HEK293 (cell line): ENCODE data around the gene ZYG11B.
A peak's percentile ranks its signal among the peaks of the same experiment; 100 is the strongest.

Experiments
- AEBP2 ChIP-seq: fragments of 450-650 bp; formaldehyde crosslinking; IDR thresholded peaks from 2 replicates; pipeline ENCODE4 v1.5.1; 2016; ENCODE audit warnings: missing biosample characterization, missing genetic modification characterization, borderline replicate concordance
- EGR2 ChIP-seq: fragments of 450-650 bp; formaldehyde crosslinking; IDR thresholded peaks from 2 replicates; pipeline ENCODE4 v1.5.1; 2016; ENCODE audit warnings: low read depth, missing biosample characterization, missing genetic modification characterization
- GLI2 ChIP-seq: fragments of 450-650 bp; formaldehyde crosslinking; IDR thresholded peaks from 2 replicates; pipeline ENCODE4; 2017; ENCODE audit warnings: missing biosample characterization, missing genetic modification characterization, low read depth, borderline replicate concordance
- GLIS1 ChIP-seq: fragments of 450-650 bp; formaldehyde crosslinking; IDR thresholded peaks from 2 replicates; pipeline ENCODE4 v1.5.1; 2016; ENCODE audit warnings: missing biosample characterization, missing genetic modification characterization
- HOXC10 ChIP-seq: sonication (generic); formaldehyde crosslinking; IDR thresholded peaks from 2 replicates; pipeline ENCODE4 v1.8.1; 2023; ENCODE audit warnings: mild to moderate bottlenecking, missing genetic modification reagents
- HOXD13 ChIP-seq: sonication (generic); formaldehyde crosslinking; IDR thresholded peaks from 2 replicates; pipeline ENCODE4 v1.8.0; 2022; ENCODE audit warnings: missing genetic modification reagents, borderline replicate concordance
- INSM2 ChIP-seq: fragments of 450-650 bp; formaldehyde crosslinking; IDR thresholded peaks from 2 replicates; pipeline ENCODE4 v1.5.1; 2016; ENCODE audit warnings: missing biosample characterization, missing genetic modification characterization
- KLF8 ChIP-seq: fragments of 450-650 bp; formaldehyde crosslinking; IDR thresholded peaks from 2 replicates; pipeline ENCODE4 v1.5.1; 2016; ENCODE audit warnings: missing biosample characterization, missing genetic modification characterization
- OSR2 ChIP-seq: fragments of 450-650 bp; formaldehyde crosslinking; IDR thresholded peaks from 2 replicates; pipeline ENCODE4 v1.5.1; 2016; ENCODE audit warnings: missing biosample characterization, missing genetic modification characterization
- PRDM6 ChIP-seq: fragments of 450-650 bp; formaldehyde crosslinking; IDR thresholded peaks from 2 replicates; pipeline ENCODE4 v1.5.1; 2017; ENCODE audit warnings: missing biosample characterization, missing genetic modification characterization
- REST ChIP-seq: fragments of 450-650 bp; formaldehyde crosslinking; IDR thresholded peaks from 2 replicates; pipeline ENCODE4 v1.5.1; 2016; ENCODE audit warnings: missing biosample characterization, missing genetic modification characterization
- SP2 ChIP-seq: fragments of 450-650 bp; formaldehyde crosslinking; IDR thresholded peaks from 2 replicates; pipeline ENCODE4 v1.5.1; 2016; ENCODE audit warnings: missing biosample characterization, missing genetic modification characterization
- TCF7L2 ChIP-seq: IDR thresholded peaks from 2 replicates; pipeline ENCODE4 v1.6.1; 2011; ENCODE audit warnings: low read depth, mild to moderate bottlenecking, inconsistent platforms, low read length, moderate library complexity, borderline replicate concordance
- ZBTB1 ChIP-seq: fragments of 450-650 bp; formaldehyde crosslinking; IDR thresholded peaks from 2 replicates; pipeline ENCODE4 v1.5.1; 2016; ENCODE audit warnings: missing biosample characterization, missing genetic modification characterization
- ZBTB44 ChIP-seq: fragments of 450-650 bp; IDR thresholded peaks from 2 replicates; pipeline ENCODE4 v1.5.1; 2018; ENCODE audit warnings: missing biosample characterization, mild to moderate bottlenecking, missing genetic modification characterization
- ZBTB49 ChIP-seq: fragments of 450-650 bp; formaldehyde crosslinking; IDR thresholded peaks from 2 replicates; pipeline ENCODE4 v1.5.1; 2016; ENCODE audit warnings: missing biosample characterization, missing genetic modification characterization, low read depth
- ZNF24 ChIP-seq: fragments of 450-650 bp; formaldehyde crosslinking; IDR thresholded peaks from 2 replicates; pipeline ENCODE4 v1.5.1; 2016; ENCODE audit warnings: missing biosample characterization, missing genetic modification characterization
- ZNF292 ChIP-seq: fragments of 450-650 bp; formaldehyde crosslinking; IDR thresholded peaks from 2 replicates; pipeline ENCODE4 v1.5.1; 2016; ENCODE audit warnings: low read depth, missing biosample characterization, missing genetic modification characterization, borderline replicate concordance
- ZNF350 ChIP-seq: fragments of 450-650 bp; formaldehyde crosslinking; IDR thresholded peaks from 2 replicates; pipeline ENCODE4 v1.5.0; 2017; ENCODE audit warnings: missing biosample characterization, mild to moderate bottlenecking, missing genetic modification characterization
- ZNF398 ChIP-seq: fragments of 450-650 bp; formaldehyde crosslinking; IDR thresholded peaks from 2 replicates; pipeline ENCODE4 v1.5.1; 2017; ENCODE audit warnings: missing biosample characterization, missing genetic modification characterization
- ZNF423 ChIP-seq: fragments of 450-650 bp; formaldehyde crosslinking; IDR thresholded peaks from 2 replicates; pipeline ENCODE4 v1.5.1; 2016; ENCODE audit warnings: missing biosample characterization, missing genetic modification characterization
- ZNF560 ChIP-seq: fragments of 450-650 bp; formaldehyde crosslinking; IDR thresholded peaks from 2 replicates; pipeline ENCODE4 v1.5.1; 2017; ENCODE audit warnings: missing biosample characterization, missing genetic modification characterization, borderline replicate concordance
- ZNF585B ChIP-seq: fragments of 450-650 bp; formaldehyde crosslinking; IDR thresholded peaks from 2 replicates; pipeline ENCODE4 v1.5.1; 2016; ENCODE audit warnings: missing biosample characterization, missing genetic modification characterization
- ZNF623 ChIP-seq: fragments of 450-650 bp; formaldehyde crosslinking; IDR thresholded peaks from 2 replicates; pipeline ENCODE4 v1.5.1; 2016; ENCODE audit warnings: missing biosample characterization, missing genetic modification characterization
- ZNF777 ChIP-seq: fragments of 450-650 bp; formaldehyde crosslinking; IDR thresholded peaks from 2 replicates; pipeline ENCODE4 v1.5.1; 2017; ENCODE audit warnings: missing biosample characterization, missing genetic modification characterization, borderline replicate concordance

The ZYG11B gene

GRCh38 chr1:52842643-52843310, 116.5 kb downstream of the ZYG11B start, which contains the start of gene ZYG11A (continued):
- TF ChIP-seq REST (0 out of 2 replicates have a peak, but pooled peaks have one; percentile 9), ZBTB1 (no peak), ZBTB44 (tag by site-specific recombination) (no peak), HOXD13 (CRISPR knock-in tag) (0 out of 2 replicates have a peak, but pooled peaks have one; percentile 48), ZNF623 (tag by site-specific recombination) (no peak), TCF7L2 (peak; percentile 89), AEBP2 (no peak), GLIS1 (peak; percentile 40), ZNF292 (tag by site-specific recombination) (no peak), ZNF423 (tag by site-specific recombination) (peak; percentile 51; the same call in 1 of the 2 replicates), ZNF398 (tag by site-specific recombination) (no peak), EGR2 (tag by site-specific recombination) (no peak), ZNF585B (tag by site-specific recombination) (no peak), INSM2 (tag by site-specific recombination) (peak; percentile 15; the same call in 1 of the 2 replicates), ZNF350 (no peak), PRDM6 (no peak), OSR2 (tag by site-specific recombination) (no peak), ZNF777 (tag by site-specific recombination) (peak; percentile 98), GLI2 (tag by site-specific recombination) (no peak), ZNF24 (tag by site-specific recombination) (peak; percentile 56; the same call in 1 of the 2 replicates), KLF8 (peak; percentile 97), ZNF560 (tag by site-specific recombination) (no peak), ZBTB49 (tag by site-specific recombination) (no peak), SP2 (tag by site-specific recombination) (peak; percentile 60), HOXC10 (CRISPR knock-in tag) (peak; percentile 81; the same call in 1 of the 2 replicates)
